Hepatocyte (in vitro differentiated cells): ENCODE data around the gene GOLGA7B.
"Not testable (repeated sequence)": the region's sequence is repeated elsewhere in the genome, so short reads cannot be mapped to it uniquely, and the experiment has no call there.

Source experiments
- EZH2phosphoT487 ChIP-seq: fragments of 200-600 bp; sonication (generic); IDR thresholded peaks from one replicate; pipeline ENCODE4 v1.6.1; 2018; ENCODE audit warnings: antibody characterized with exemption, mild to moderate bottlenecking, low read depth, moderate library complexity; ENCODE audit not compliant: unreplicated experiment, severe bottlenecking
- TF ChIP-seq, protein P1 (sequence below): fragments of 200-600 bp; sonication (generic); IDR thresholded peaks from 2 replicates; pipeline ENCODE4 v1.5.1; 2016; ENCODE audit warnings: antibody characterized with exemption, mild to moderate bottlenecking; ENCODE audit not compliant: poor library complexity

- TF ChIP-seq, protein P1, sequence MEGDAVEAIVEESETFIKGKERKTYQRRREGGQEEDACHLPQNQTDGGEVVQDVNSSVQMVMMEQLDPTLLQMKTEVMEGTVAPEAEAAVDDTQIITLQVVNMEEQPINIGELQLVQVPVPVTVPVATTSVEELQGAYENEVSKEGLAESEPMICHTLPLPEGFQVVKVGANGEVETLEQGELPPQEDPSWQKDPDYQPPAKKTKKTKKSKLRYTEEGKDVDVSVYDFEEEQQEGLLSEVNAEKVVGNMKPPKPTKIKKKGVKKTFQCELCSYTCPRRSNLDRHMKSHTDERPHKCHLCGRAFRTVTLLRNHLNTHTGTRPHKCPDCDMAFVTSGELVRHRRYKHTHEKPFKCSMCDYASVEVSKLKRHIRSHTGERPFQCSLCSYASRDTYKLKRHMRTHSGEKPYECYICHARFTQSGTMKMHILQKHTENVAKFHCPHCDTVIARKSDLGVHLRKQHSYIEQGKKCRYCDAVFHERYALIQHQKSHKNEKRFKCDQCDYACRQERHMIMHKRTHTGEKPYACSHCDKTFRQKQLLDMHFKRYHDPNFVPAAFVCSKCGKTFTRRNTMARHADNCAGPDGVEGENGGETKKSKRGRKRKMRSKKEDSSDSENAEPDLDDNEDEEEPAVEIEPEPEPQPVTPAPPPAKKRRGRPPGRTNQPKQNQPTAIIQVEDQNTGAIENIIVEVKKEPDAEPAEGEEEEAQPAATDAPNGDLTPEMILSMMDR, result not testable (repeated sequence)
- TF ChIP-seq EZH2phosphoT487, result not testable (repeated sequence)
Observed at GRCh38 chr10:97843972-97844371, 5.7 kb upstream of the GOLGA7B start.
